H9 (cell line): ENCODE measurements around the gene CD5L. TPM values are rescaled to one million over a fixed set of nuclear protein-coding genes. Genes with fewer than 3 reads are reported as not detected.

Experiments used
- DNase-seq: peaks from one replicate; pipeline ENCODE4 v3.0.0-alpha.2; 2017
- H2AFZ ChIP-seq: one replicate; pipeline ENCODE4 v1.6.1; 2013; ENCODE audit warnings: mild to moderate bottlenecking, low read length, control low read depth, moderate library complexity
- H2AK5ac ChIP-seq: 2 replicates; pipeline ENCODE4 v1.6.1; 2013; ENCODE audit warnings: low read length, control low read depth, mixed read lengths; ENCODE audit not compliant: insufficient read length
- H2BK120ac ChIP-seq: one replicate; pipeline ENCODE4 v1.6.1; 2013; ENCODE audit warnings: low read depth, mild to moderate bottlenecking, low read length, control low read depth, inconsistent platforms; ENCODE audit not compliant: poor library complexity, severe bottlenecking
- H2BK12ac ChIP-seq: 2 replicates; pipeline ENCODE4 v1.6.1; 2013; ENCODE audit warnings: low read length, control low read depth, mixed read lengths, low read depth; ENCODE audit not compliant: insufficient read length
- H2BK15ac ChIP-seq: 2 replicates; pipeline ENCODE4 v1.6.1; 2013; ENCODE audit warnings: low read depth, low read length, control low read depth
- H2BK20ac ChIP-seq: one replicate; pipeline ENCODE4 v1.6.1; 2013; ENCODE audit warnings: low read depth, mild to moderate bottlenecking, low read length, control low read depth, inconsistent platforms; ENCODE audit not compliant: poor library complexity, severe bottlenecking
- H2BK5ac ChIP-seq: 2 replicates; pipeline ENCODE4 v1.6.1; 2013; ENCODE audit warnings: low read length, control low read depth, mixed read lengths; ENCODE audit not compliant: insufficient read length
- H3K14ac ChIP-seq: 2 replicates; pipeline ENCODE4 v1.6.1; 2013; ENCODE audit warnings: low read length, control low read depth; ENCODE audit not compliant: insufficient read depth
- H3K18ac ChIP-seq: 2 replicates; pipeline ENCODE4 v1.6.1; 2013; ENCODE audit warnings: low read depth, mild to moderate bottlenecking, mixed read lengths, low read length, control low read depth; ENCODE audit not compliant: insufficient read length
- H3K23ac ChIP-seq: 2 replicates; pipeline ENCODE4 v1.6.1; 2013; ENCODE audit warnings: low read length, control low read depth, mixed read lengths, low read depth; ENCODE audit not compliant: insufficient read length
- H3K23me2 ChIP-seq: 2 replicates; pipeline ENCODE4 v1.6.1; 2013; ENCODE audit warnings: low read depth, mild to moderate bottlenecking, mixed read lengths, low read length, control low read depth; ENCODE audit not compliant: insufficient read length, poor library complexity, severe bottlenecking
- H3K27ac ChIP-seq: 2 replicates; pipeline ENCODE4 v1.5.1; 2013; ENCODE audit warnings: low read length, control low read depth, mixed read lengths, low read depth; ENCODE audit not compliant: insufficient read length
- H3K27me3 ChIP-seq: 2 replicates; pipeline ENCODE4 v1.6.1; 2013; ENCODE audit warnings: low read length, control low read depth, inconsistent platforms; ENCODE audit not compliant: insufficient read depth
- H3K4ac ChIP-seq: 2 replicates; pipeline ENCODE4 v1.6.1; 2013; ENCODE audit warnings: low read depth, mild to moderate bottlenecking, control low read depth, inconsistent platforms, low read length, moderate library complexity
- H3K4me1 ChIP-seq: 2 replicates; pipeline ENCODE4 v1.6.1; 2013; ENCODE audit warnings: low read length, control low read depth, inconsistent platforms; ENCODE audit not compliant: insufficient read depth
- H3K4me2 ChIP-seq: 2 replicates; pipeline ENCODE4 v1.6.1; 2013; ENCODE audit warnings: low read length, control low read depth, mixed read lengths; ENCODE audit not compliant: insufficient read length, insufficient read depth
- H3K56ac ChIP-seq: 2 replicates; pipeline ENCODE4 v1.6.1; 2013; ENCODE audit warnings: low read depth, mild to moderate bottlenecking, mixed read lengths, low read length, control low read depth; ENCODE audit not compliant: insufficient read length
- H3K79me1 ChIP-seq: 2 replicates; pipeline ENCODE4 v1.6.1; 2013; ENCODE audit warnings: low read depth, mild to moderate bottlenecking, moderate library complexity, low read length, control low read depth, inconsistent platforms; ENCODE audit not compliant: insufficient read depth, poor library complexity, severe bottlenecking
- H3K79me2 ChIP-seq: 2 replicates; pipeline ENCODE4 v1.6.1; 2013; ENCODE audit warnings: low read length, control low read depth, inconsistent platforms; ENCODE audit not compliant: insufficient read depth
- H3K9ac ChIP-seq: 2 replicates; pipeline ENCODE4 v1.6.1; 2013; ENCODE audit warnings: low read length, control low read depth, mixed read lengths; ENCODE audit not compliant: insufficient read length; ENCODE audit errors: extremely low read depth
- H3K9me3 ChIP-seq: one replicate; pipeline ENCODE4 v1.6.1; 2013; ENCODE audit warnings: low read depth, low read length, inconsistent platforms; ENCODE audit not compliant: control insufficient read depth
- H3T11ph ChIP-seq: one replicate; pipeline ENCODE4 v1.6.1; 2013; ENCODE audit warnings: mild to moderate bottlenecking, low read length, control low read depth, inconsistent platforms
- H4K20me1 ChIP-seq: one replicate; pipeline ENCODE4 v1.6.1; 2013; ENCODE audit not compliant: control insufficient read depth, insufficient read length, insufficient read depth
- H4K5ac ChIP-seq: 2 replicates; pipeline ENCODE4 v1.6.1; 2013; ENCODE audit warnings: low read depth, mild to moderate bottlenecking, mixed read lengths, low read length, control low read depth; ENCODE audit not compliant: insufficient read length
- H4K8ac ChIP-seq: replicated peaks from 2 replicates; pipeline ENCODE4 v1.6.1; 2013; ENCODE audit warnings: low read length, control low read depth, mixed read lengths, low read depth; ENCODE audit not compliant: insufficient read length
- H4K91ac ChIP-seq: 2 replicates; pipeline ENCODE4 v1.6.1; 2013; ENCODE audit warnings: low read depth, mild to moderate bottlenecking, moderate library complexity, mixed read lengths, low read length, control low read depth; ENCODE audit not compliant: insufficient read length
- H3K27ac Mint-ChIP-seq, 3 experiments: 2 replicates in 2 of 3; 3 replicates in 1 of 3; pipeline ENCODE4 v1.8.0; 2020 to 2021; ENCODE audit warnings: mixed read lengths in 3 of 3, mild to moderate bottlenecking in 1 of 3, moderate library complexity in 1 of 3
- H3K27me3 Mint-ChIP-seq: 2 replicates; pipeline ENCODE4 v1.8.0; 2021; ENCODE audit warnings: low read depth, mild to moderate bottlenecking, moderate library complexity, mixed read lengths
- H3K36me3 Mint-ChIP-seq, 3 experiments: 2 replicates in 2 of 3; 3 replicates in 1 of 3; pipeline ENCODE4 v1.8.0; 2020 to 2021; ENCODE audit warnings: low read depth in 3 of 3, mixed read lengths in 3 of 3; ENCODE audit not compliant: insufficient read depth in 1 of 3
- H3K4me1 Mint-ChIP-seq, 2 experiments: 2 replicates each; pipeline ENCODE4 v1.8.0; 2020; ENCODE audit warnings: mixed read lengths in 2 of 2
- H3K4me3 Mint-ChIP-seq, 2 experiments: 2 replicates in 1 of 2; 3 replicates in 1 of 2; pipeline ENCODE4 v1.8.0; 2020 to 2021; ENCODE audit warnings: mild to moderate bottlenecking in 2 of 2, mixed read lengths in 2 of 2, moderate library complexity in 1 of 2
- H3K9me3 Mint-ChIP-seq, 2 experiments: 2 replicates in 1 of 2; 3 replicates in 1 of 2; pipeline ENCODE4 v1.8.0; 2020; ENCODE audit warnings: mild to moderate bottlenecking in 2 of 2, mixed read lengths in 2 of 2, moderate library complexity in 1 of 2
- CTCF ChIP-seq: fragments of 200-600 bp; sonication (generic); conservative IDR thresholded peaks from 3 replicates; pipeline ENCODE4 v1.8.0; 2021; ENCODE audit warnings: antibody characterized with exemption, mild to moderate bottlenecking
- WGBS: extraction: QIAGEN DNeasy Blood & Tissue Kit; methylation state at CpG from one replicate; pipeline ENCODE4 v1.1.7; 2013; ENCODE audit warnings: missing lambda C conversion rate, low lambda C conversion rate, mixed read lengths; ENCODE audit not compliant: insufficient read length; ENCODE audit errors: extremely low coverage; 5-methylcytosine and 5-hydroxymethylcytosine counted together
- total RNA-seq: library from RNA; stranded (reverse); gene quantifications from 2 replicates; pipeline ENCODE4 v1.2.1, GENCODE V29; 2021

CD5L gene
- total RNA-seq, 1 experiment from 2014 or later, result not detected

- no peak overlapping the region for H3K27ac ChIP-seq
- no peak overlapping the region for H4K8ac ChIP-seq
- no peak for TF ChIP-seq CTCF
- Mint-ChIP-seq H3K4me1 (peaks cover 7 to 9% of the 10 kb centered on the region in 2 experiments), H3K27me3 (no peaks in the 10 kb centered on the region), H3K4me3 (no peak overlapping the region), H3K36me3 (no peaks in the 10 kb centered on the region), H3K9me3 (no peaks in the 10 kb centered on the region), H3K27ac (no peak overlapping the region)
- H3K9me3 ChIP-seq, result no peaks in the 10 kb centered on the region
- no CpG with 5 or more reads among the region's 1 CpG for WGBS
- no peak overlapping the region for H2BK20ac ChIP-seq
- no peaks in the 10 kb centered on the region for H4K20me1 ChIP-seq
- H3K9ac ChIP-seq, result no peak overlapping the region
- no peaks in the 10 kb centered on the region for H3K27me3 ChIP-seq
- no peaks in the 10 kb centered on the region for H3K79me1 ChIP-seq
- no peaks in the 10 kb centered on the region for H3K79me2 ChIP-seq
- DNase-seq, result no peak
- no peak overlapping the region for H2BK5ac ChIP-seq
- no peak overlapping the region for H2AFZ ChIP-seq
- no peak overlapping the region for H3T11ph ChIP-seq
- H3K23me2 ChIP-seq, result no peaks in the 10 kb centered on the region
- no peak overlapping the region for H3K18ac ChIP-seq
- no peak overlapping the region for H2BK12ac ChIP-seq
- peaks cover 3% of the 10 kb centered on the region; the same call in 1 of the 2 replicates for H3K4me1 ChIP-seq
- no peak overlapping the region for H3K4ac ChIP-seq
- H4K5ac ChIP-seq, result no peak overlapping the region
- H3K56ac ChIP-seq, result no peak overlapping the region
- H4K91ac ChIP-seq, result no peak overlapping the region
- H2BK15ac ChIP-seq, result no peak overlapping the region
- no peak overlapping the region for H3K4me2 ChIP-seq
- H3K14ac ChIP-seq, result no peak overlapping the region
- H2BK120ac ChIP-seq, result no peak overlapping the region
- no peak overlapping the region for H2AK5ac ChIP-seq
- H3K23ac ChIP-seq, result no peak overlapping the region
Observed at GRCh38 chr1:157782931-157783330, 58.7 kb downstream of the CD5L start.
